Stimulated activated CD4-positive, alpha-beta T cell treated with anti-CD3 and anti-CD28 coated beads, Interleukin-2, amount 100 ng/mL, for 4 hours (primary cell): ENCODE results near the gene ANKZF1.

Source experiments
- DNase-seq: peaks from one replicate; pipeline ENCODE4 v3.0.0-alpha.2; 2020; ENCODE audit warnings: low read depth

The ANKZF1 gene

GRCh38 chr2:219282943-219283581 is 53.5 kb downstream of the ANKZF1 start:
- no peak for DNase-seq

- DNase-seq: no peak
Observed at GRCh38 chr2:219284501-219285372, 55.1 kb downstream of the ANKZF1 start.

- DNase-seq: no peak
Observed at GRCh38 chr2:219285373-219285735, 55.7 kb downstream of the ANKZF1 start.

GRCh38 chr2:219285894-219286425 is 56.4 kb downstream of the ANKZF1 start:
- no peak for DNase-seq
